ENCODE measurements around the gene PPM1D.

DNA sequence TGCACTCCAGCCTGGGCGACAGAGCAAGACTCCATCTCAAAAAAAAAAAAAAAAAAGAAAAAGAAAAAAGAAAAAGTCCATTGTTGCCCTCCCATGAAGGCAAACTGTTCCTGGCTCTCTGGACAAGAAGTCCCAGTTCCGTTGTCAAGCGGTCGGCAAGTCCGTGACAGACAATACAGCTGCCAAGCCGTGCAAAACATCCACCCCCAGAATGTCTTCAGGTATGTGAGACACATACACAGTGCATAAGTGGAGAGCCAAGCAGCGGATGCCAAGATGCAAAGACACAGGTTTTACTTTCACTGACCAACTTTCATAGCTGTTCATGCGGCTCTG is 40.4 kb upstream of the PPM1D start:
- TF ChIP-seq, protein P1, sequence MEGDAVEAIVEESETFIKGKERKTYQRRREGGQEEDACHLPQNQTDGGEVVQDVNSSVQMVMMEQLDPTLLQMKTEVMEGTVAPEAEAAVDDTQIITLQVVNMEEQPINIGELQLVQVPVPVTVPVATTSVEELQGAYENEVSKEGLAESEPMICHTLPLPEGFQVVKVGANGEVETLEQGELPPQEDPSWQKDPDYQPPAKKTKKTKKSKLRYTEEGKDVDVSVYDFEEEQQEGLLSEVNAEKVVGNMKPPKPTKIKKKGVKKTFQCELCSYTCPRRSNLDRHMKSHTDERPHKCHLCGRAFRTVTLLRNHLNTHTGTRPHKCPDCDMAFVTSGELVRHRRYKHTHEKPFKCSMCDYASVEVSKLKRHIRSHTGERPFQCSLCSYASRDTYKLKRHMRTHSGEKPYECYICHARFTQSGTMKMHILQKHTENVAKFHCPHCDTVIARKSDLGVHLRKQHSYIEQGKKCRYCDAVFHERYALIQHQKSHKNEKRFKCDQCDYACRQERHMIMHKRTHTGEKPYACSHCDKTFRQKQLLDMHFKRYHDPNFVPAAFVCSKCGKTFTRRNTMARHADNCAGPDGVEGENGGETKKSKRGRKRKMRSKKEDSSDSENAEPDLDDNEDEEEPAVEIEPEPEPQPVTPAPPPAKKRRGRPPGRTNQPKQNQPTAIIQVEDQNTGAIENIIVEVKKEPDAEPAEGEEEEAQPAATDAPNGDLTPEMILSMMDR (IDR thresholded peaks at IDR 0.05): no peak
- no peak for TF ChIP-seq POLR2A (IDR thresholded peaks at IDR 0.05)

Data from prostate gland (tissue), 2 donors.